HEK293T (cell line): ENCODE results near the gene SPRED3.
"Not testable (repeated sequence)": the region's sequence is repeated elsewhere in the genome, so short reads cannot be mapped to it uniquely, and the experiment has no call there.

Experiments used
- ARNT ChIP-seq: fragments of 450-650 bp; IDR thresholded peaks from 2 replicates; pipeline ENCODE4 v1.6.1; 2017; ENCODE audit warnings: mild to moderate bottlenecking
- BHLHE40 ChIP-seq: fragments of 450-650 bp; IDR thresholded peaks from 2 replicates; pipeline ENCODE4 v1.6.1; 2016; ENCODE audit warnings: mild to moderate bottlenecking, moderate library complexity, borderline replicate concordance
- CTBP1 ChIP-seq: fragments of 450-650 bp; IDR thresholded peaks from 2 replicates; pipeline ENCODE4 v1.6.1; 2016; ENCODE audit warnings: borderline replicate concordance
- ELF4 ChIP-seq: fragments of 450-650 bp; IDR thresholded peaks from 2 replicates; pipeline ENCODE4 v1.6.1; 2017; ENCODE audit warnings: antibody characterized with exemption
- FOXA1 ChIP-seq: fragments of 450-650 bp; IDR thresholded peaks from 2 replicates; pipeline ENCODE4 v1.6.1; 2016; ENCODE audit warnings: mild to moderate bottlenecking
- FOXK2 ChIP-seq: fragments of 450-650 bp; IDR thresholded peaks from 2 replicates; pipeline ENCODE4 v1.6.1; 2016; ENCODE audit warnings: mild to moderate bottlenecking
- FOXM1 ChIP-seq: fragments of 450-650 bp; IDR thresholded peaks from 2 replicates; pipeline ENCODE4 v1.6.1; 2017; ENCODE audit warnings: mild to moderate bottlenecking, borderline replicate concordance
- HDGF ChIP-seq: fragments of 450-650 bp; IDR thresholded peaks from 2 replicates; pipeline ENCODE4 v1.6.1; 2017; ENCODE audit warnings: antibody characterized with exemption, borderline replicate concordance
- LEF1 ChIP-seq: fragments of 450-650 bp; IDR thresholded peaks from 2 replicates; pipeline ENCODE4 v1.6.1; 2017; ENCODE audit warnings: mild to moderate bottlenecking, borderline replicate concordance
- NFRKB ChIP-seq: fragments of 450-650 bp; IDR thresholded peaks from 2 replicates; pipeline ENCODE4 v1.6.1; 2016; ENCODE audit warnings: mild to moderate bottlenecking, moderate library complexity
- SP1 ChIP-seq: fragments of 450-650 bp; IDR thresholded peaks from 2 replicates; pipeline ENCODE4 v1.6.1; 2017
- SUZ12 ChIP-seq: fragments of 450-650 bp; IDR thresholded peaks from 2 replicates; pipeline ENCODE4 v1.6.1; 2016; ENCODE audit warnings: mild to moderate bottlenecking
- TARDBP ChIP-seq: fragments of 450-650 bp; IDR thresholded peaks from 2 replicates; pipeline ENCODE4 v1.6.1; 2016
- TF ChIP-seq, protein P1 (sequence below): fragments of 450-650 bp; IDR thresholded peaks from 2 replicates; pipeline ENCODE4 v1.6.1; 2016

DNA sequence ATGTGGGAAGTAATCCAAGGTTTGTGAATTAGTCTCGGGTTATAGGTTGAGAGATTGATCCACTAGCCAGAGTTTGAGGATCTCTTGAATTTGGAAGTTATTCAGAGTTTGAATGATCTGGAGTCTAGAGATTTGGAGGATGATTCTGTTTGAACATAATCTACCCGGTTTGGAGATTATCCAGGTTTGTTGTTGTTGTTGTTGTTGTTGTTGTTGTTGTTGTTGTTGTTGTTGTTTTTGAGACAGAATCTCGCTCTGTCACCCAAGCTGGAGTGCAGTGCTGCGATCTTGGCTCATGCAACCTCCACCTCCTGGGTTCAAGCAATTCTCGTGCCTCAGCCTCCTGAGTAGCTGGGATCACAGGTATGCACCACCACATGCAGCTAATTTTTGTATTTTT is 23.4 kb downstream of the SPRED3 start:
- not testable (repeated sequence) for TF ChIP-seq FOXK2, FOXM1, SP1, BHLHE40, ELF4, HDGF, LEF1, NFRKB, TARDBP, SUZ12, ARNT, FOXA1, CTBP1
- TF ChIP-seq, protein P1, sequence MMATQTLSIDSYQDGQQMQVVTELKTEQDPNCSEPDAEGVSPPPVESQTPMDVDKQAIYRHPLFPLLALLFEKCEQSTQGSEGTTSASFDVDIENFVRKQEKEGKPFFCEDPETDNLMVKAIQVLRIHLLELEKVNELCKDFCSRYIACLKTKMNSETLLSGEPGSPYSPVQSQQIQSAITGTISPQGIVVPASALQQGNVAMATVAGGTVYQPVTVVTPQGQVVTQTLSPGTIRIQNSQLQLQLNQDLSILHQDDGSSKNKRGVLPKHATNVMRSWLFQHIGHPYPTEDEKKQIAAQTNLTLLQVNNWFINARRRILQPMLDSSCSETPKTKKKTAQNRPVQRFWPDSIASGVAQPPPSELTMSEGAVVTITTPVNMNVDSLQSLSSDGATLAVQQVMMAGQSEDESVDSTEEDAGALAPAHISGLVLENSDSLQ: not testable (repeated sequence)
